Activated naive CD4-positive, alpha-beta T cell treated with anti-CD3 and anti-CD28 coated beads, Interleukin-2, amount 50 U/mL, for 72 hours (primary cell): ENCODE measurements around the gene ANAPC2. TPM values are rescaled to one million over a fixed set of nuclear protein-coding genes. Genes with fewer than 3 reads are reported as not detected.

Experiments used
- ATAC-seq, 2 donors: fragments of 150-1000 bp; cut with Tn5 transposase; 2 replicates each; pipeline ENCODE4 v1.10.0; 2021; ENCODE audit warnings: mild to moderate bottlenecking in 2 of 2, moderate library complexity in 2 of 2
- DNase-seq, 2 donors: peaks; one replicate each; pipeline ENCODE4 v3.0.0; 2021 to 2022; ENCODE audit warnings: low spot score in 2 of 2
- H3K27ac Mint-ChIP-seq, 2 donors: one replicate each; pipeline ENCODE4 v1.8.0; 2022; ENCODE audit warnings: mild to moderate bottlenecking in 2 of 2, mixed read lengths in 2 of 2
- H3K36me3 Mint-ChIP-seq, 2 donors: one replicate each; pipeline ENCODE4 v1.8.0; 2022; ENCODE audit warnings: mixed read lengths in 2 of 2
- H3K9me3 Mint-ChIP-seq, 2 donors: one replicate each; pipeline ENCODE4 v1.8.0; 2022; ENCODE audit warnings: mixed read lengths in 2 of 2
- total RNA-seq, 2 donors: library from RNA; stranded (reverse); gene quantifications; one replicate each; pipeline ENCODE4 v1.2.3, GENCODE V29; 2022

ANAPC2 gene
- total RNA-seq, 2 donors from 2014 or later = 48.1 to 68.3 TPM

DNA sequence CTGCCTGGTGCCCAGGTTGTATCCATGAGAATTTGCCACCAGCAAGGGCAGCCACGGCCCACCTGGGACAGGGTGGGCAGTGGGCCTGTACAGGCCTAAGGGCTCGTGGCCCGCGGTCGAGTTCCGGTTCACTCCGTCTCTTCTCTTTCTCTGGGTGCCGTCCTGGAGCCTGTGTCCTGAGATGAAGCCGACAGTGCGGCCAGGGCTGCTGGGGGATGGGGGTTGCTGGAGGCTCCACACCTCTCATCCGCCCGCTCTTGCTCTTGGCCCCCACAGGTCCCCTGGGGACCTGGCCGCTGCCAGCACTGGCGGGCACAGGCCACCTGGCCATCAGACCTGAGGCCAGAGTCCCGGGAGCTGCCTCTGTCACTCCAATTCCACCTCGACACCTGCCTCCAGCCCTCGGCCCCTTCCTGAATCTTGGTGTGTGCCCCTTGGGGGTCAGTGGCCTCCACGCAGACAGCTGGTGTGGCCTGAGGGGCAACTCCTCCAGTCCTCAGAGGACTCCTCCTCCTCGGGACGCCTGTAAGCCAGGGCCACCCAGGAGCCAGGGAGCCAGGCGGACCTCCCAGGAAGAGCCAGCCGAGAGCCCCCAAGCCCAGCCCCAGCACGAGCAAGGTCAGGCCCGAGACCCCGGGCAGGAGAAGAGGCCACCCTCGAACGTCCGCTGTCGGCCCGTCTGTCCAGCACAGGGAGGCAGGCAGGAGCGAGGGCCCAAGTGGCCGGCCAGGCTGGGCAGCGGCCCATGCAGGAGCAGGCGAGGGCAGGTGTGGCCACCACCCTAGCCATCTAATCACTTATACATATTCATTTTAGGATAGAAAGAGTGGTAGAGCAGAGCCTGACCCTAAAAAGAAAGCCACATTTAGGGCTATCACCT, 23.8 kb downstream of the ANAPC2 start:
- H3K9me3 Mint-ChIP-seq = no peaks in the 10 kb centered on the region
- no peak overlapping the region for H3K27ac Mint-ChIP-seq
- DNase-seq (no peak), ATAC-seq (no peak)
- no peaks in the 10 kb centered on the region for H3K36me3 Mint-ChIP-seq

GRCh38 chr9:137163805-137164204, 24.6 kb downstream of the ANAPC2 start:
- Mint-ChIP-seq H3K9me3 (no peaks in the 10 kb centered on the region), H3K27ac (no peak overlapping the region), H3K36me3 (no peaks in the 10 kb centered on the region)
- ATAC-seq = no peak
- no peak for DNase-seq

DNA sequence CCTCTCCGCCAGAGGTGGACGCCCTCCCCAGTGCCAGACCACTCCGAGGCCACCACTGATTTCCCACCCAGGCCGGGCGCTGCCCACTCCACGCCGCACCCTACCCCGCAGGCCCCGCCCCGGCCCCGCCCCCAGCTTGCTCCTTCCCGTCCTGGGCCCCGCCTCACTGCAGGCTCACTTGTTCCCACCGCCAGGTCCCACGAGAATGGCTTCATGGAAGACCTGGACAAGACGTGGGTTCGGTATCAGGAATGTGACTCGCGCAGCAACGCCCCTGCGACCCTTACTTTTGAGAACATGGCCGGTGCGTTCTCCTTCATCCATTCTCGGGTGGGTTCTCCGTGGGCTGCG, 25.0 kb downstream of the ANAPC2 start:
- no peaks in the 10 kb centered on the region for H3K9me3 Mint-ChIP-seq
- H3K36me3 Mint-ChIP-seq = no peaks in the 10 kb centered on the region
- ATAC-seq (no peak), DNase-seq (no peak)
- no peak overlapping the region for H3K27ac Mint-ChIP-seq

GRCh38 chr9:137162505-137163364, 25.6 kb downstream of the ANAPC2 start:
- no peaks in the 10 kb centered on the region for H3K9me3 Mint-ChIP-seq
- ATAC-seq (peak; percentile 36 to 40), DNase-seq (no peak)
- H3K36me3 Mint-ChIP-seq = no peaks in the 10 kb centered on the region
- H3K27ac Mint-ChIP-seq = no peak overlapping the region

DNA sequence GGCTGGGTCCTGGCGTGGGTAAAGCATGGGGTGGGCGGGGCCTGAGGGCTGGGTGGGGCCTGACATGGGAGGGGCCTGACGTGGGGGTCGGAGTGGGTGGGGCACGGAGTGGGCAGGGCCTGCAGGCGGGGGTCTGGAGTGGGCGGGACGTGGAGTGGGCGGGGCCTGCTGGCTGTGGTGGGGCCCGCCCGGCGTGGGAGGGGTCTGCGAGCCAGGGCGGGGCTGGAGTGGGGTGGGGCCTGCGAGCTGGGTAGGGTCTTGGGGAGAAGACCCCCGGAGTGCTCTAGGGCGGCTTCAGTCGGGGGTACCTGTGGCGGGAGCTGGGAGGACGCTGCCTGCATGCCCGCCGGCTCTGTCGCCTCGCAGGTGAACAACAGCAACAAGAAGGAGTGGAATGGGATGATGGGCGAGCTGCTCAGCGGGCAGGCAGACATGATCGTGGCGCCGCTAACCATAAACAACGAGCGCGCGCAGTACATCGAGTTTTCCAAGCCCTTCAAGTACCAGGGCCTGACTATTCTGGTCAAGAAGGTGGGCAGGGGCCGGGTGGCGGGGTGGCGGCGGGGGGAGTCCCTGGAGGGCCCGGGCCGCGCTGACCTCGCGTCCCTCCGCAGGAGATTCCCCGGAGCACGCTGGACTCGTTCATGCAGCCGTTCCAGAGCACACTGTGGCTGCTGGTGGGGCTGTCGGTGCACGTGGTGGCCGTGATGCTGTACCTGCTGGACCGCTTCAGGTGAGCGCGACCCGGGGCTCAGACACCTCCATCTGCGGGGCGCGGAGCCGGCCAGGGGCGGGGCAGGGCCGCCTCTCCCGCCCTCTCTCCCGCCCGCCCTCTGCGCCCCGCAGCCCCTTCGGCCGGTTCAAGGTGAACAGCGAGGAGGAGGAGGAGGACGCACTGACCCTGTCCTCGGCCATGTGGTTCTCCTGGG, 26.5 kb downstream of the ANAPC2 start:
- DNase-seq (no peak), ATAC-seq (no peak)
- no peaks in the 10 kb centered on the region for H3K36me3 Mint-ChIP-seq
- H3K9me3 Mint-ChIP-seq = no peaks in the 10 kb centered on the region
- no peak overlapping the region for H3K27ac Mint-ChIP-seq

GRCh38 chr9:137160716-137161557, 27.4 kb downstream of the ANAPC2 start:
- ATAC-seq (no peak), DNase-seq (peak in 1 of 2 donors; percentile 53)
- H3K27ac Mint-ChIP-seq = no peak overlapping the region
- H3K9me3 Mint-ChIP-seq = no peaks in the 10 kb centered on the region
- H3K36me3 Mint-ChIP-seq = no peaks in the 10 kb centered on the region

- no peak for DNase-seq
- H3K27ac Mint-ChIP-seq = no peak overlapping the region
- no peaks in the 10 kb centered on the region for H3K36me3 Mint-ChIP-seq
- no peaks in the 10 kb centered on the region for H3K9me3 Mint-ChIP-seq
- ATAC-seq = no peak
These were observed 28.3 kb downstream of the ANAPC2 start for GRCh38 chr9:137160054-137160425.

GRCh38 chr9:137159105-137160053, 29.0 kb downstream of the ANAPC2 start:
- Mint-ChIP-seq H3K36me3 (no peaks in the 10 kb centered on the region), H3K9me3 (no peaks in the 10 kb centered on the region), H3K27ac (no peak overlapping the region)
- DNase-seq (no peak), ATAC-seq (no peak)

DNA sequence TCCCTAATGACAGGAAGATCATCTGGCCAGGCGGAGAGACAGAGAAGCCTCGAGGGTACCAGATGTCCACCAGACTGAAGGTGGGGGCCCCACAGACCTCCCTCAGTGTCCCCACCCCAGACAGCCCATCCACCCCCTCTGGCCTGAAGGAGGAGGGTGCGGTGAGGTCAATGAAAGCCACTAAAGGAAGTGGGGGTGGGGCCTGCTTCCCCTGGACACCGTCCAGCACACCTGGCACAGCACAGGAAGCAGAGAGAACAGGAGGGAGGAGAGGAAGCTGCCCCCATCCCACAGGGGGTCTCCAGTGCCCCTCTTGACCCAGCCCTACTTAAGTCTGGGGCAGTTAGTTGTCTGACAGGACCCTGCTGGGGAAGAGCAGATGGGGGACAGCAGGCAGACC, 29.7 kb downstream of the ANAPC2 start:
- DNase-seq (no peak), ATAC-seq (no peak)
- Mint-ChIP-seq H3K9me3 (no peaks in the 10 kb centered on the region), H3K36me3 (no peaks in the 10 kb centered on the region), H3K27ac (no peak overlapping the region)

DNA sequence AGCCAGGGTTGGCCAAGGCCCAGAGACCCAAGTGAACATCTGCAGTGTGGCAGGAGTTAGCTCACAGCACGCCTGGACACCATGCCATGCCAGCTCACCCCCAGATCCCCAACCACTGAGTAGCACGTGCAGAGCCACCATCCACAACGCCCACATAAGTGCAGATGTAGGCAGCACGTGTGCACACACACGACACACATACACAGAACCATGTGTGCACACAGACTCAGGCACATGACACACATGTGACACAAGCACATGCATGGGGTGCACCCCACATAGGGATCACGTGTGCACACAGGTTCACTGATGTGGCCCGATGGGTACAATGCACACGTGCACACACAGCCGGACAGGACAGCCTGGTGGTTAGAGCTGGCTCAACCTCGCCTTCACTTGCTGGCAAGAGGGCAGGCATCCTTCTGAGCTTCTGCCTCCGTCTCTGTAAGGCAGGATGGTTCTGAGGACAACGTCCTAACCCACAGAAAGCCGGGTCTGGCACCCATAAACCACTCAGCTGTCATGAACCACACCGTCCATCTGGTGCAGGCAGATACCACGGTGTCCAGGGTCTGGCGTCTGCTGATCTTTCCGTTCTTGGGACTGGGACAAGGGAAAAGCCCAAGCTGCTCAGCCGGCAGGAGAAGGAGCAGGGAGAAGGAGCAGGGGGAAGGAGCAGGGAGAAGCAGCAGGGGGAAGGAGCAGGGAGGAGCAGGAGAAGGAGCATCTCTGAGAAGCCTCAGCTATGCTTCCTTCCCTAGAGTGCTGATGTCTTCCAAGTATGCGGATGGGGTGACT, 30.5 kb downstream of the ANAPC2 start:
- Mint-ChIP-seq H3K27ac (no peak overlapping the region), H3K9me3 (no peaks in the 10 kb centered on the region), H3K36me3 (no peaks in the 10 kb centered on the region)
- DNase-seq (no peak), ATAC-seq (no peak)

DNA sequence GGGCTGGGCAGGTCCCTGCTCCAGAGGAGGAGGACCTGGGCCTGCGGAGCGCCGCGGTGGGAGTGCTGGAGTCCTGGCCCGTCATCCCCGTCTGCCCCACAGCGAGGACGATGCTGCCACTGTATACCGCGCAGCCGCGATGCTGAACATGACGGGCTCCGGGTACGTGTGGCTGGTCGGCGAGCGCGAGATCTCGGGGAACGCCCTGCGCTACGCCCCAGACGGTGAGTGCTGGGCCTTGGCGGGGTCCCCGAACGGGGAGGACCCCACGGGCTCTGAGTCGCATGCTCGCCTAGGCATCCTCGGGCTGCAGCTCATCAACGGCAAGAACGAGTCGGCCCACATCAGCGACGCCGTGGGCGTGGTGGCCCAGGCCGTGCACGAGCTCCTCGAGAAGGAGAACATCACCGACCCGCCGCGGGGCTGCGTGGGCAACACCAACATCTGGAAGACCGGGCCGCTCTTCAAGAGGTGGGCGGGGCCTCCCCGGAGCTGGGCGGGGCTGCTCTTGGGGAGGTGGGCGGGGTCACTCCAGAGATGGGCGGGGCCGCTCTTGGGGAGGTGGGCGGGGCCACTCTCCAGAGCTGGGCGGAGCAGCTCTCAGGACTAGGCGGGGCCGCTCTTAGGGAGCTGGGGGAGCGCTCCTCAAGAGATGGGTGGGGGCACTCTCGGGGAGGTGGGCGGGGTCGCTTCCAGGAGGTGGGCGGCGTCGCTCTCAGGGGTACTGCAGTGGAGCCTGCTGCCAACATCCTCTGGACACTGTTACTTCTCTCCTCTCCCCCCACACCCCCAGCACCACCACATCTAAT, 31.6 kb downstream of the ANAPC2 start:
- DNase-seq (peak in 1 of 2 donors; percentile 68), ATAC-seq (peak; percentile 56 to 75)
- H3K9me3 Mint-ChIP-seq = no peaks in the 10 kb centered on the region
- H3K27ac Mint-ChIP-seq = no peak overlapping the region
- no peaks in the 10 kb centered on the region for H3K36me3 Mint-ChIP-seq

GRCh38 chr9:137152844-137153405, 35.4 kb downstream of the ANAPC2 start:
- ATAC-seq (no peak), DNase-seq (no peak)
- no peak overlapping the region for H3K27ac Mint-ChIP-seq
- no peaks in the 10 kb centered on the region for H3K9me3 Mint-ChIP-seq
- no peaks in the 10 kb centered on the region for H3K36me3 Mint-ChIP-seq

- peak; percentile 65 to 89 for DNase-seq
- ATAC-seq = peak; percentile 71 to 72
- no peak overlapping the region for H3K27ac Mint-ChIP-seq
- H3K36me3 Mint-ChIP-seq = no peaks in the 10 kb centered on the region
- H3K9me3 Mint-ChIP-seq = no peaks in the 10 kb centered on the region
These were observed 37.5 kb downstream of the ANAPC2 start for GRCh38 chr9:137150617-137151457.
